Left lung (tissue), 10 donors: ENCODE data around the gene HEXIM1. TPM values are rescaled to one million over a fixed set of nuclear protein-coding genes. Genes with fewer than 3 reads are reported as not detected.
A peak's percentile ranks its signal among the peaks of the same experiment; 100 is the strongest.
"Not testable (repeated sequence)": the region's sequence is repeated elsewhere in the genome, so short reads cannot be mapped to it uniquely, and the experiment has no call there.

Experiments used
- ATAC-seq: fragments of 200-7000 bp; cut with Tn5 transposase; one replicate; pipeline ENCODE4 v1.9.1; 2020; ENCODE audit warnings: moderate library complexity
- DNase-seq, 4 donors: peaks; one replicate each; pipeline ENCODE4 v3.0.0-alpha.2; 2013 to 2020
- H3K27ac ChIP-seq, 2 donors: fragments of 200-600 bp; sonication (generic) in 1 of 2; one replicate each; pipeline versions ENCODE4 v1.5.0 to v1.8.0; 2020 to 2021
- H3K27me3 ChIP-seq, 2 donors: fragments of 200-600 bp; sonication (generic) in 1 of 2; one replicate each; pipeline versions ENCODE4 v1.5.0 to v1.8.0; 2020 to 2021
- H3K36me3 ChIP-seq, 2 donors: fragments of 200-600 bp; sonication (generic) in 1 of 2; one replicate each; pipeline versions ENCODE4 v1.5.0 to v1.8.0; 2020 to 2021
- H3K4me1 ChIP-seq, 2 donors: fragments of 200-600 bp; one replicate each; pipeline ENCODE4 v1.8.0; 2021
- H3K4me3 ChIP-seq, 2 donors: fragments of 200-600 bp; sonication (generic) in 1 of 2; one replicate each; pipeline versions ENCODE4 v1.5.0 to v1.8.0; 2020 to 2021; ENCODE audit warnings: mild to moderate bottlenecking in 1 of 2
- H3K9me3 ChIP-seq, 2 donors: fragments of 200-600 bp; sonication (generic) in 1 of 2; one replicate each; pipeline versions ENCODE4 v1.5.0 to v1.8.0; 2020 to 2021
- intact Hi-C, 2 donors: fragments of 100-400 bp; cut with DNase I; formaldehyde crosslinking; loops; one replicate each; pipeline versions ENCODE4 v1.11.2 to v1.14.2; 2022
- polyA plus RNA-seq, 6 donors: library from polyadenylated mRNA; unstranded; fragments of 120-200 nt; gene quantifications; one replicate each; pipeline ENCODE4 v1.2.1, GENCODE V29; 2013; ENCODE audit not compliant: insufficient read length in 6 of 6
- total RNA-seq, 2 donors: library from RNA; stranded (reverse); fragmentation: NEBNext Ultra II Directional; extraction: Animal tissue kit (Norgen Biotek cat#: 25700); gene quantifications; one replicate each; pipeline ENCODE4 v1.2.1, GENCODE V29; 2021
- TF ChIP-seq, protein P1 (sequence below), 2 donors: fragments of 200-600 bp; sonication (generic) in 1 of 2; IDR thresholded peaks; one replicate each; pipeline versions ENCODE4 v1.5.0 to v1.8.0; 2021; ENCODE audit warnings: antibody characterized with exemption in 2 of 2
- donor health status: DM: no; HTN: yes; CAD: no.
- donor health status: DM: no; HTN: no; CAD: no.

HEXIM1 gene
- total and polyA plus RNA-seq, 8 donors: 27.3 to 41.5 (median 34.8) TPM

DNA sequence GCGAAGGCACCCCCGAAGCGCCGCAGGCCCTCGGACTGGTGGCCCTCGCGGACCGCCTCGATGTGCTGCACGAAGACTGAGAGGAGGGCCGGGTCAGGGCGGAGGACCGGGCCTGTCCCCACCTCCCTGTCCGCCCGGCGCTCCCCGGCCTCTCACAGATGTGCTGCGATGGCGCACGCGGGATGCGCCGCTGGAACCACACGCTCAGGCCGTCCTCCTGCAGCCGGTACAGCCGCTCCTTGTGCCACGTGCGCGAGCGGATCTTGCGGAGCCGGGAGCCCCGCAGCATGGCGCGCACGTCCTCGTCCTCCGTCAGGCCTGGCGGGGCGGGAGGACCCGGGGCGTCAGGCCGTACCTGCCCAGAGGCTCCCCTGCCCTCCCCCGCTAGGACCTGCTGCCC, 27.2 kb upstream of the HEXIM1 start:
- Histone ChIP-seq H3K27ac (no peak overlapping the region), H3K4me1 (peaks cover 9 to 31% of the 10 kb centered on the region in 2 donors), H3K9me3 (no peaks in the 10 kb centered on the region), H3K4me3 (no peak overlapping the region), H3K27me3 (peaks cover 0 to 13% of the 10 kb centered on the region in 2 donors), H3K36me3 (peaks cover 0 to 29% of the 10 kb centered on the region in 2 donors)
- DNase-seq (no peak), ATAC-seq (no peak)
- TF ChIP-seq, protein P1, sequence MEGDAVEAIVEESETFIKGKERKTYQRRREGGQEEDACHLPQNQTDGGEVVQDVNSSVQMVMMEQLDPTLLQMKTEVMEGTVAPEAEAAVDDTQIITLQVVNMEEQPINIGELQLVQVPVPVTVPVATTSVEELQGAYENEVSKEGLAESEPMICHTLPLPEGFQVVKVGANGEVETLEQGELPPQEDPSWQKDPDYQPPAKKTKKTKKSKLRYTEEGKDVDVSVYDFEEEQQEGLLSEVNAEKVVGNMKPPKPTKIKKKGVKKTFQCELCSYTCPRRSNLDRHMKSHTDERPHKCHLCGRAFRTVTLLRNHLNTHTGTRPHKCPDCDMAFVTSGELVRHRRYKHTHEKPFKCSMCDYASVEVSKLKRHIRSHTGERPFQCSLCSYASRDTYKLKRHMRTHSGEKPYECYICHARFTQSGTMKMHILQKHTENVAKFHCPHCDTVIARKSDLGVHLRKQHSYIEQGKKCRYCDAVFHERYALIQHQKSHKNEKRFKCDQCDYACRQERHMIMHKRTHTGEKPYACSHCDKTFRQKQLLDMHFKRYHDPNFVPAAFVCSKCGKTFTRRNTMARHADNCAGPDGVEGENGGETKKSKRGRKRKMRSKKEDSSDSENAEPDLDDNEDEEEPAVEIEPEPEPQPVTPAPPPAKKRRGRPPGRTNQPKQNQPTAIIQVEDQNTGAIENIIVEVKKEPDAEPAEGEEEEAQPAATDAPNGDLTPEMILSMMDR (IDR thresholded peaks at IDR 0.05): no peak
- intact Hi-C loops: loop anchor here in 1 of 2 donors (10.0 kb wide), 1 partner anchor 206 kb away; the partner anchor contains the start of gene GFAP

- DNase-seq: no peak
- ATAC-seq: no peak
- intact Hi-C loops: loop anchor here in 1 of 2 donors (10.0 kb wide), 1 partner anchor 208 kb away; the partner anchor contains the start of gene GFAP
- Histone ChIP-seq H3K27me3 (peaks cover 0 to 13% of the 10 kb centered on the region in 2 donors), H3K27ac (peak overlapping the region in 1 of 2 donors; percentile 76), H3K36me3 (peaks cover 0 to 25% of the 10 kb centered on the region in 2 donors), H3K9me3 (no peaks in the 10 kb centered on the region), H3K4me1 (peaks cover 17 to 50% of the 10 kb centered on the region in 2 donors), H3K4me3 (no peak overlapping the region)
- TF ChIP-seq, protein P1 (IDR thresholded peaks at IDR 0.05): no peak
These were observed 25.1 kb upstream of the HEXIM1 start for GRCh38 chr17:45123076-45123770.

- peak; percentile 75 for ATAC-seq
These were observed 24.1 kb upstream of the HEXIM1 start for GRCh38 chr17:45123930-45124796.

GRCh38 chr17:45124797-45125122, 23.5 kb upstream of the HEXIM1 start:
- Histone ChIP-seq H3K27ac (peak overlapping the region in 1 of 2 donors; percentile 76), H3K27me3 (peaks cover 0 to 13% of the 10 kb centered on the region in 2 donors), H3K4me1 (peaks cover 24 to 65% of the 10 kb centered on the region in 2 donors), H3K36me3 (peaks cover 0 to 10% of the 10 kb centered on the region in 2 donors)
- not testable (repeated sequence) for DNase-seq, ATAC-seq, H3K4me3 ChIP-seq, H3K9me3 ChIP-seq
- intact Hi-C loops: loop anchor here in 1 of 2 donors (10.0 kb wide), 1 partner anchor 210 kb away; the partner anchor contains the start of gene GFAP

More at GRCh38 chr17:45123930-45124796, 24.1 kb upstream of the HEXIM1 start:
- Histone ChIP-seq H3K4me1 (peaks cover 24 to 60% of the 10 kb centered on the region in 2 donors), H3K27me3 (peaks cover 0 to 13% of the 10 kb centered on the region in 2 donors), H3K9me3 (no peaks in the 10 kb centered on the region), H3K36me3 (peaks cover 0 to 15% of the 10 kb centered on the region in 2 donors), H3K27ac (peak overlapping the region in 1 of 2 donors; percentile 76), H3K4me3 (no peak overlapping the region)
- intact Hi-C loops: loop anchor here in 1 of 2 donors (10.0 kb wide), 1 partner anchor 209 kb away; the partner anchor contains the start of gene GFAP
- DNase-seq: peak in 2 of 4 donors; percentile 62 to 86
- TF ChIP-seq, protein P1 (IDR thresholded peaks at IDR 0.05): no peak

- TF ChIP-seq, protein P1 (IDR thresholded peaks at IDR 0.05): no peak
- Histone ChIP-seq H3K27me3 (peaks cover 0 to 10% of the 10 kb centered on the region in 2 donors), H3K9me3 (no peaks in the 10 kb centered on the region), H3K4me3 (no peak overlapping the region), H3K4me1 (peaks cover 24 to 65% of the 10 kb centered on the region in 2 donors), H3K27ac (no peak overlapping the region), H3K36me3 (peaks cover 0 to 3% of the 10 kb centered on the region in 2 donors)
- intact Hi-C loops: loop anchor here in 1 of 2 donors (10.0 kb wide), 1 partner anchor 211 kb away; the partner anchor contains the start of gene GFAP
- ATAC-seq: no peak
- no peak for DNase-seq
These were observed 22.8 kb upstream of the HEXIM1 start for GRCh38 chr17:45125509-45125908.
